HepG2 (cell line): ENCODE results near the gene KCNAB2. TPM values are rescaled to one million over a fixed set of nuclear protein-coding genes. Genes with fewer than 3 reads are reported as not detected.

Experiments
- ATAC-seq: fragments of 200-7000 bp; cut with Tn5 transposase; 3 replicates; pipeline ENCODE4 v1.9.1; 2020; ENCODE audit warnings: mild to moderate bottlenecking, moderate library complexity
- BruUV-seq: library from RNA; stranded (reverse); fragments of 400-500 nt; replicated peaks from 2 replicates; lab custom pipeline; 2021; lab: Mats Ljungman, UMichigan
- CTCF ChIA-PET: fragments of 300-600 bp; formaldehyde crosslinking; extraction: SDS; loops from one replicate; lab custom pipeline; 2021; ENCODE audit warnings: low total read pairs, inconsistent platforms, low intra/inter-chr PET ratio; lab: Yijun Ruan, JAX
- POLR2A ChIA-PET: fragments of 350-600 bp; sonication (Branson Sonifier 250); formaldehyde crosslinking; loops from one replicate; lab custom pipeline; 2020; ENCODE audit warnings: antibody characterized with exemption, inconsistent platforms; lab: Yijun Ruan, JAX
- DNase-seq: peaks from one replicate; pipeline ENCODE4 v3.0.0-alpha.2; 2015; ENCODE audit warnings: low spot score
- FAIRE-seq: peaks from 3 replicates; lab custom pipeline; 2011; peaks lifted over from hg19 to GRCh38; lab: Jason Lieb, UNC
- H2AFZ ChIP-seq: one replicate; pipeline ENCODE4 v1.6.1; 2011; ENCODE audit warnings: low read length, inconsistent platforms
- H3K27ac ChIP-seq: fragments of 300-600 bp; 3 replicates; pipeline ENCODE4 v1.8.0; 2011; ENCODE audit warnings: mixed run types, mild to moderate bottlenecking, mixed read lengths, low read length, inconsistent platforms; ENCODE audit not compliant: insufficient read depth; ENCODE audit errors: extremely low read length
- H3K27me3 ChIP-seq, 2 experiments: fragments of 200-600 bp in 1 of 2; 2 replicates in 1 of 2; 3 replicates in 1 of 2; pipeline versions ENCODE4 v1.6.0 to v1.8.0; 2011; ENCODE audit warnings: low read length in 2 of 2, mild to moderate bottlenecking in 2 of 2, moderate library complexity in 2 of 2, inconsistent platforms in 1 of 2; ENCODE audit not compliant: insufficient read depth in 2 of 2, control insufficient read depth in 1 of 2
- H3K36me3 ChIP-seq, 2 experiments: fragments of 200-600 bp in 1 of 2; replicated peaks in 1 of 2; 2 replicates in 1 of 2; 3 replicates in 1 of 2; pipeline versions ENCODE4 v1.5.1 to v1.8.0; 2011; ENCODE audit warnings: low read length in 2 of 2, inconsistent platforms in 1 of 2; ENCODE audit not compliant: insufficient read depth in 2 of 2, control insufficient read depth in 1 of 2
- H3K4me1 ChIP-seq: 2 replicates; pipeline ENCODE4 v1.5.1; 2012; ENCODE audit warnings: low read length, inconsistent platforms; ENCODE audit not compliant: insufficient read depth
- H3K4me2 ChIP-seq: 2 replicates; pipeline ENCODE4 v1.6.0; 2011; ENCODE audit warnings: low read depth, low read length, inconsistent platforms
- H3K4me3 ChIP-seq, 3 experiments: fragments of 200-600 bp in 1 of 3; sonication (generic), shearing (Covaris generic) in 1 of 3; replicated peaks in 1 of 3; 2 replicates each; pipeline ENCODE4 v1.5.1; 2011 to 2016; ENCODE audit warnings: low read length in 3 of 3, inconsistent platforms in 2 of 3, low read depth in 2 of 3, mild to moderate bottlenecking in 2 of 3, control low read depth in 1 of 3, mixed read lengths in 1 of 3; ENCODE audit not compliant: insufficient read depth in 1 of 3
- H3K79me2 ChIP-seq: one replicate; pipeline ENCODE4 v1.6.1; 2011; ENCODE audit warnings: low read length, inconsistent platforms; ENCODE audit not compliant: insufficient read depth
- H3K9ac ChIP-seq: 2 replicates; pipeline ENCODE4 v1.6.0; 2011; ENCODE audit warnings: mild to moderate bottlenecking, low read depth, low read length, inconsistent platforms; ENCODE audit not compliant: insufficient read depth
- H3K9me3 ChIP-seq: 2 replicates; pipeline ENCODE4 v1.5.1; 2012; ENCODE audit warnings: mild to moderate bottlenecking, low read length
- H4K20me1 ChIP-seq: 2 replicates; pipeline ENCODE4 v1.6.0; 2011; ENCODE audit warnings: inconsistent platforms, mild to moderate bottlenecking, low read length, moderate library complexity; ENCODE audit not compliant: insufficient read depth
- ARID5B ChIP-seq: IDR thresholded peaks from 2 replicates; pipeline ENCODE4 v1.4.0; 2020; ENCODE audit warnings: mild to moderate bottlenecking, missing genetic modification reagents
- CREB1 ChIP-seq, 2 experiments: fragments of 450-650 bp in 1 of 2; IDR thresholded peaks; 2 replicates each; pipeline ENCODE4 v1.6.1; 2016 to 2017; ENCODE audit warnings: control low read depth in 1 of 2, mild to moderate bottlenecking in 1 of 2, missing compliant biosample characterization in 1 of 2, missing genetic modification characterization in 1 of 2
- GABPA ChIP-seq, 2 experiments: IDR thresholded peaks; 2 replicates each; pipeline ENCODE4 v1.6.1; 2011 to 2016; ENCODE audit warnings: low read depth in 2 of 2, low read length in 1 of 2, missing biosample characterization in 1 of 2, missing genetic modification characterization in 1 of 2
- GLMP ChIP-seq: sonication (generic); formaldehyde crosslinking; IDR thresholded peaks from 2 replicates; pipeline ENCODE4 v1.9.0; 2021; ENCODE audit warnings: missing genetic modification reagents, mild to moderate bottlenecking, borderline replicate concordance
- NR2C2 ChIP-seq: sonication (generic); formaldehyde crosslinking; IDR thresholded peaks from 2 replicates; pipeline ENCODE4 v1.4.0; 2020; ENCODE audit warnings: missing genetic modification reagents, mild to moderate bottlenecking, moderate library complexity, borderline replicate concordance
- NR2F1 ChIP-seq, 2 experiments: fragments of 450-650 bp in 1 of 2; formaldehyde crosslinking in 1 of 2; IDR thresholded peaks; 2 replicates each; pipeline versions ENCODE4 v1.5.0 to v1.6.1; 2016 to 2020; ENCODE audit warnings: mild to moderate bottlenecking in 1 of 2, missing compliant biosample characterization in 1 of 2, missing genetic modification reagents in 1 of 2, moderate library complexity in 1 of 2
- NR2F6 ChIP-seq, 2 experiments: IDR thresholded peaks; 2 replicates each; pipeline ENCODE4 v1.6.1; 2016; ENCODE audit warnings: antibody characterized with exemption in 1 of 2, mild to moderate bottlenecking in 1 of 2
- SPEN ChIP-seq: sonication (generic); formaldehyde crosslinking; IDR thresholded peaks from 2 replicates; pipeline ENCODE4 v1.5.1; 2020; ENCODE audit warnings: low read depth, mild to moderate bottlenecking, missing genetic modification reagents
- ZNF329 ChIP-seq: sonication (generic); formaldehyde crosslinking; IDR thresholded peaks from 2 replicates; pipeline ENCODE4 v1.9.0; 2021; ENCODE audit warnings: low read depth, mild to moderate bottlenecking, missing genetic modification reagents
- ZNF331 ChIP-seq: sonication (generic); formaldehyde crosslinking; IDR thresholded peaks from 2 replicates; pipeline ENCODE4 v1.4.0; 2020; ENCODE audit warnings: missing genetic modification reagents
- WGBS: methylation state at CpG from one replicate; pipeline ENCODE4 v1.1.6; 2017; ENCODE audit warnings: low lambda C conversion rate; 5-methylcytosine and 5-hydroxymethylcytosine counted together
- in situ Hi-C: cut with HindIII; loops from 2 replicates; pipeline ENCODE4 v1.10.0; 2017; ENCODE audit warnings: low pct_unique_long_range_greater_than_20kb; ENCODE audit not compliant: extremely low pct_ligation_motif_present
- intact Hi-C: fragments of 100-400 bp; cut with micrococcal nuclease; formaldehyde crosslinking; loops from one replicate; pipeline ENCODE4 v1.10.0; 2022; ENCODE audit not compliant: unreplicated experiment
- polyA plus RNA-seq, 8 experiments: library from polyadenylated mRNA; depleted of rRNA in 3 of 8; stranded (reverse) in 7 of 8; unstranded in 1 of 8; fragments of >200 nt; fragmentation: Illumina TruSeq in 4 of 8; extraction: Trizol in 4 of 8; gene quantifications; 2 replicates each; pipeline versions ENCODE4 v1.2.1 to v1.2.3, GENCODE V29; 2011 to 2016; ENCODE audit warnings: low read depth in 4 of 8, missing spikeins in 1 of 8, mixed read lengths in 1 of 8; ENCODE audit not compliant: insufficient read depth in 1 of 8
- total RNA-seq, 5 experiments: library from RNA; depleted of rRNA; stranded (reverse); fragments of >200 nt; fragmentation: Illumina TruSeq; extraction: Trizol; gene quantifications; 2 replicates each; pipeline ENCODE4 v1.2.3, GENCODE V29; 2016; ENCODE audit warnings: low read depth in 1 of 5

Gene KCNAB2
- total and polyA plus RNA-seq, 2 of the 13 experiments (the other 11 are each of a cell fraction or from before 2014, with no cell fraction given) = 6.2 to 8.8 TPM

GRCh38 chr1:6045110-6045502 lies 582 bp upstream of the KCNAB2 start:
- H3K79me2 ChIP-seq = no peaks in the 10 kb centered on the region
- ATAC-seq (no peak), FAIRE-seq (no peak), DNase-seq (no peak)
- intact Hi-C loops (no loop called here), in situ Hi-C loops (no loop called here)
- peak overlapping the region in 1 of 3 experiments; percentile 39; a peak in 1 of 6 replicates for H3K4me3 ChIP-seq
- no peak overlapping the region for H3K27ac ChIP-seq
- WGBS = 40% methylated on average over 9 of the region's 9 CpGs
- no peak overlapping the region for H2AFZ ChIP-seq
- H3K9ac ChIP-seq = no peak overlapping the region
- H4K20me1 ChIP-seq = peaks cover 5% of the 10 kb centered on the region; the same call in 1 of the 2 replicates
- ChIA-PET CTCF (no interaction called here), POLR2A (interaction anchor here (0.9 kb wide), 1 partner anchor 19 kb away, joined by 3 read pairs; no protein-coding TSS in a partner anchor)
- H3K9me3 ChIP-seq = no peaks in the 10 kb centered on the region
- H3K27me3 ChIP-seq = no peaks in the 10 kb centered on the region
- BruUV-seq = no TSS peak
- H3K4me2 ChIP-seq = peak overlapping the region; percentile 67
- peaks cover 21% of the 10 kb centered on the region for H3K4me1 ChIP-seq
- no peaks in the 10 kb centered on the region for H3K36me3 ChIP-seq
- TF ChIP-seq NR2C2 (CRISPR knock-in tag) (peak; percentile 81), CREB1 (IDR thresholded peaks at IDR 0.05) (0 out of 2 replicates have a peak, but pooled peaks have one; percentile 41), CREB1 (CRISPR knock-in tag; IDR thresholded peaks at IDR 0.05) (peak; percentile 51), GLMP (no peak), GABPA (IDR thresholded peaks at IDR 0.05; ENCODE audit: low read depth, low read length) (no peak), GABPA (CRISPR knock-in tag; IDR thresholded peaks at IDR 0.05; ENCODE audit: low read depth) (peak; percentile 61; the same call in 1 of the 2 replicates), NR2F6 (IDR thresholded peaks at IDR 0.05) (peak; percentile 67), NR2F6 (CRISPR knock-in tag; IDR thresholded peaks at IDR 0.05) (peak; percentile 55), NR2F1 (CRISPR knock-in tag; IDR thresholded peaks at IDR 0.05) (0 out of 4 replicates have a peak, but pooled peaks of 1 of the 2 experiments have one; percentile 11), ARID5B (CRISPR knock-in tag) (no peak), ZNF331 (CRISPR knock-in tag) (peak; percentile 55; the same call in 1 of the 2 replicates), ZNF329 (no peak), SPEN (CRISPR knock-in tag) (peak; percentile 8; the same call in 1 of the 2 replicates)
